22Rv1 (cell line): Measurements from ENCODE around the gene NINJ2.

Source experiments
- ZFX ChIP-seq: fragments of 450-650 bp; IDR thresholded peaks from 2 replicates; pipeline ENCODE4 v1.6.1; 2017; ENCODE audit warnings: antibody characterized with exemption, borderline replicate concordance
- TF ChIP-seq, protein P1 (sequence below): fragments of 450-650 bp; IDR thresholded peaks from 2 replicates; pipeline ENCODE4 v1.5.1; 2017; ENCODE audit warnings: mild to moderate bottlenecking

DNA sequence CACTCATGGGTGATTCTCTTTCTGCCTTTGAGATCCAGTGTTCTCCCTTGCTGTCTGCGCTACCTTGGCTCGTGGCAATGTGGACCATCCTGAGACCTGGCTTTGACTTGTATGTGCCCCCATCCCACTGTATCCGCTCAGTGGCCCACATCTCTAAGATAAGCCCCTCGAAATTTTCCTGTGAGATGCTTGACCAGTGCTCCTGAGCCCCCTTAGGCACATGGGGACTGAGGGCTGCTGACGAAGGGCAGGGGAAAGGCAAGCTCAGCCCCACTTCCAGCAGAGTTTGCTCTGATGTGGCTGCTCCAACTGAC is 1.5 kb upstream of the NINJ2 start:
- TF ChIP-seq, protein P1, sequence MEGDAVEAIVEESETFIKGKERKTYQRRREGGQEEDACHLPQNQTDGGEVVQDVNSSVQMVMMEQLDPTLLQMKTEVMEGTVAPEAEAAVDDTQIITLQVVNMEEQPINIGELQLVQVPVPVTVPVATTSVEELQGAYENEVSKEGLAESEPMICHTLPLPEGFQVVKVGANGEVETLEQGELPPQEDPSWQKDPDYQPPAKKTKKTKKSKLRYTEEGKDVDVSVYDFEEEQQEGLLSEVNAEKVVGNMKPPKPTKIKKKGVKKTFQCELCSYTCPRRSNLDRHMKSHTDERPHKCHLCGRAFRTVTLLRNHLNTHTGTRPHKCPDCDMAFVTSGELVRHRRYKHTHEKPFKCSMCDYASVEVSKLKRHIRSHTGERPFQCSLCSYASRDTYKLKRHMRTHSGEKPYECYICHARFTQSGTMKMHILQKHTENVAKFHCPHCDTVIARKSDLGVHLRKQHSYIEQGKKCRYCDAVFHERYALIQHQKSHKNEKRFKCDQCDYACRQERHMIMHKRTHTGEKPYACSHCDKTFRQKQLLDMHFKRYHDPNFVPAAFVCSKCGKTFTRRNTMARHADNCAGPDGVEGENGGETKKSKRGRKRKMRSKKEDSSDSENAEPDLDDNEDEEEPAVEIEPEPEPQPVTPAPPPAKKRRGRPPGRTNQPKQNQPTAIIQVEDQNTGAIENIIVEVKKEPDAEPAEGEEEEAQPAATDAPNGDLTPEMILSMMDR: no peak
- TF ChIP-seq ZFX: no peak
